Measurements from ENCODE around the gene SUFU. TPM values are rescaled to one million over a fixed set of nuclear protein-coding genes. Genes with fewer than 3 reads are reported as not detected.
A peak's percentile ranks its signal among the peaks of the same experiment; 100 is the strongest.

Gene SUFU
- total and polyA plus RNA-seq, 2 of the 13 experiments (the other 11 are each of a cell fraction or from before 2014, with no cell fraction given): 2.9 to 5.5 TPM

GRCh38 chr10:102503264-102504178 lies at the start of gene SUFU (continued):
- TF ChIP-seq KIAA2018 (CRISPR knock-in tag; IDR thresholded peaks at IDR 0.05; ENCODE audit: borderline replicate concordance): no peak
- no peak; the same call in 1 of the 2 replicates for TF ChIP-seq ZNF792 (CRISPR knock-in tag; IDR thresholded peaks at IDR 0.05)
- no peak for TF ChIP-seq ZNF329 (CRISPR knock-in tag; IDR thresholded peaks at IDR 0.05; ENCODE audit: low read depth)
- no peak for TF ChIP-seq ZBED4 (CRISPR knock-in tag; IDR thresholded peaks at IDR 0.05; ENCODE audit: borderline replicate concordance)
- peak; percentile 27; the same call in 1 of the 2 replicates for TF ChIP-seq BCL6 (CRISPR knock-in tag; IDR thresholded peaks at IDR 0.05)
- TF ChIP-seq ARID5B (CRISPR knock-in tag; IDR thresholded peaks at IDR 0.05): 0 out of 2 replicates have a peak, but pooled peaks have one; percentile 10
- no peak for TF ChIP-seq NR3C1 (CRISPR knock-in tag; IDR thresholded peaks at IDR 0.05)
- no peak for TF ChIP-seq ZNF710 (CRISPR knock-in tag; IDR thresholded peaks at IDR 0.05; ENCODE audit: borderline replicate concordance)
- no peak for TF ChIP-seq MED8 (CRISPR knock-in tag; IDR thresholded peaks at IDR 0.05; ENCODE audit: insufficient replicate concordance)

Measured in HepG2 (cell line).